Mammary epithelial cell (primary cell): ENCODE data around the gene KCTD1.

Experiments
- CTCF ChIP-seq, 2 donors: IDR thresholded peaks in 1 of 2; conservative IDR thresholded peaks in 1 of 2; 2 replicates each; pipeline ENCODE4 v1.5.1; 2011 to 2012; ENCODE audit warnings: inconsistent platforms in 2 of 2, low read length in 2 of 2, mild to moderate bottlenecking in 2 of 2, control low read depth in 1 of 2, low read depth in 1 of 2; ENCODE audit not compliant: insufficient read depth in 1 of 2; ENCODE audit errors: extremely low read depth in 1 of 2
- EZH2 ChIP-seq: IDR thresholded peaks from 2 replicates; pipeline ENCODE4 v1.6.1; 2012; ENCODE audit warnings: low read length, inconsistent platforms, borderline replicate concordance

GRCh38 chr18:26526128-26526965 is 22.0 kb downstream of the KCTD1 start:
- TF ChIP-seq CTCF (conservative IDR thresholded peaks at IDR 0.05 in 1 of 2, IDR thresholded peaks at IDR 0.05 in 1 of 2; ENCODE audit: extremely low read depth in 1 of 2, insufficient read depth in 1 of 2, low read depth in 1 of 2, low read length in 2 of 2) (no peak), EZH2 (no peak)
